Muscle of leg (tissue), 11 donors: Measurements from ENCODE around the gene DNAH10. TPM values are rescaled to one million over a fixed set of nuclear protein-coding genes. Genes with fewer than 3 reads are reported as not detected.

Experiments
- DNase-seq: peaks from one replicate; pipeline ENCODE4 v3.0.0; 2013
- H3K27ac ChIP-seq: one replicate; pipeline ENCODE4 v1.5.1; 2013; ENCODE audit warnings: mild to moderate bottlenecking, low read length, control low read depth
- H3K27me3 ChIP-seq: one replicate; pipeline ENCODE4 v1.6.1; 2013; ENCODE audit warnings: low read length; ENCODE audit not compliant: control insufficient read depth, insufficient read depth
- H3K36me3 ChIP-seq: one replicate; pipeline ENCODE4 v1.6.1; 2013; ENCODE audit warnings: low read length; ENCODE audit not compliant: control insufficient read depth, insufficient read depth
- H3K4me1 ChIP-seq: one replicate; pipeline ENCODE4 v1.6.1; 2013; ENCODE audit warnings: low read length; ENCODE audit not compliant: control insufficient read depth, insufficient read depth
- H3K4me3 ChIP-seq: one replicate; pipeline ENCODE4 v1.5.1; 2013; ENCODE audit warnings: low read length, control low read depth
- H3K9me3 ChIP-seq: replicated peaks from 2 replicates; pipeline ENCODE4 v1.6.1; 2013; ENCODE audit warnings: low read depth, low read length; ENCODE audit not compliant: control insufficient read depth
- WGBS: methylation state at CpG from one replicate; pipeline ENCODE4 v1.1.5; 2013; ENCODE audit warnings: missing lambda C conversion rate; ENCODE audit not compliant: insufficient coverage; 5-methylcytosine and 5-hydroxymethylcytosine counted together
- polyA plus RNA-seq, 8 donors: library from polyadenylated mRNA; unstranded; fragments of 120-200 nt; gene quantifications; one replicate each; pipeline versions ENCODE4 v1.2.1 to v1.2.3, GENCODE V29; 2013; ENCODE audit warnings: inconsistent platforms in 1 of 8, low replicate concordance in 1 of 8; ENCODE audit not compliant: insufficient read length in 8 of 8, insufficient read depth in 1 of 8
- total RNA-seq: library from RNA; stranded (reverse); fragments of 120-200 nt; gene quantifications from one replicate; pipeline ENCODE4 v1.2.4, GENCODE V29; 2013

The DNAH10 gene
- total and polyA plus RNA-seq, 9 donors: 1.2 to 8.6 (median 1.7) TPM

GRCh38 chr12:123958876-123959275, 196.8 kb downstream of the DNAH10 start:
- Histone ChIP-seq H3K27me3 (no peaks in the 10 kb centered on the region), H3K27ac (no peak overlapping the region), H3K4me3 (no peak overlapping the region), H3K9me3 (no peaks in the 10 kb centered on the region), H3K4me1 (no peaks in the 10 kb centered on the region), H3K36me3 (no peaks in the 10 kb centered on the region)
- 62% methylated on average over 2 of the region's 9 CpGs for WGBS
- DNase-seq: no peak

DNA sequence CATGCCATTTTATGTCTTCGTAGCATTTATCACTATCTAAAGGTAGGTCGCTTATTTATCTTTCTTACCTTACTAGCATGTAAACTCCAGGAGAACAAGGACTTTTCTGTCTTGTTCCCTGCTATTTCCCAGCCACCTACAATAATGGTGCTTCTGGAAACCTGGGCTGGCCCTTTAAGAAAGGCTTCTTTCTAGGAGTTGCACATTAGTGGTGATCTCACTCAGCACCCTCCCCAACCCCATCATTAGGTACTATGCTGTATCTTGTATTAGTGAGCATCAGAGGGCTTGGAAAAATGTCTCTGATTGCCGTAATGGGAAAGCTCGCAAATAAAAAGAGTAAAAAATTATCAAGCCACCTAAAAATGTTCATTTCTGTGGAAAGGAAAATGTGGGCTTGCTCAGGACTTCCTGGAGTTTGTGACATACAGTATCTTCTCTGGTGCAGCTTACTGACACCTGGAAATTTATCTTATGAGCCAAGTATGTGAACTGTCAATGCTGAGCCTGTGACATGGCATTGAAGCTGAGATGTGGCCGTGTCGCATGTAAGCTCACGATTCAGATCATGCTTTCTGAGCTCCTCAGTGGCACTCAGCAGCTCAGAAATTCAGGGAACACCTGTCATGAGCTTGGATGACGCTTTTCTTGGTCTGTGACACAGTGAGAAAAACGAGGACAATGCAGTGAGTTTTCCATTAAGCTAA, 198.1 kb downstream of the DNAH10 start:
- Histone ChIP-seq H3K36me3 (no peaks in the 10 kb centered on the region), H3K9me3 (no peaks in the 10 kb centered on the region), H3K4me1 (no peaks in the 10 kb centered on the region), H3K27ac (no peak overlapping the region), H3K4me3 (no peak overlapping the region), H3K27me3 (no peaks in the 10 kb centered on the region)
- WGBS: 83% methylated on average over 5 of the region's 9 CpGs
- no peak for DNase-seq

DNA sequence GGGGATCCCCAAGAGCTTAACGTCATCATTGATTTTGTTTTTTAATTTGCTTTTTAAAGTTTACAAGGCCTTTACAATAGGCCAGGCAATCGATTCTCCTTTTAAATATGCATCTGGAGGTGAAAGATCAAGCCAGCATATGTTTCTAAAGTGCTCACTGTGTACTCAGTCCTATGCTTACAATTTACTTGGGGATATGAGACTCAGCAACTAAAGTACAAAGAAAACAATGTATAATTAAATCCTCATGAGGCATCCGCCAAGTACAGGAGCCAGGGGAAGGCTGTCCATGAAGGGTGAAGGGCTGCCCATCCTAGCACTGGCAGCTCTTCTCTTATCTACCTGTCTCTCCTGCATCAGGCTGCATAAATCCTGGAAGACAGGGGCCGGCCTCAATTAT, 198.8 kb downstream of the DNAH10 start:
- peaks cover 6% of the 10 kb centered on the region for H3K36me3 ChIP-seq
- no peaks in the 10 kb centered on the region for H3K9me3 ChIP-seq
- H3K4me1 ChIP-seq: no peaks in the 10 kb centered on the region
- H3K27me3 ChIP-seq: no peaks in the 10 kb centered on the region
- no peak overlapping the region for H3K27ac ChIP-seq
- WGBS: no CpG with 5 or more reads among the region's 4 CpGs
- no peak overlapping the region for H3K4me3 ChIP-seq
- DNase-seq: no peak

GRCh38 chr12:123961585-123962345, 199.7 kb downstream of the DNAH10 start:
- no peaks in the 10 kb centered on the region for H3K9me3 ChIP-seq
- no peaks in the 10 kb centered on the region for H3K27me3 ChIP-seq
- peaks cover 6% of the 10 kb centered on the region for H3K36me3 ChIP-seq
- peak; percentile 66 for DNase-seq
- no peaks in the 10 kb centered on the region for H3K4me1 ChIP-seq
- H3K27ac ChIP-seq: no peak overlapping the region
- no peak overlapping the region for H3K4me3 ChIP-seq
- 76% methylated on average over 6 of the region's 12 CpGs for WGBS

DNA sequence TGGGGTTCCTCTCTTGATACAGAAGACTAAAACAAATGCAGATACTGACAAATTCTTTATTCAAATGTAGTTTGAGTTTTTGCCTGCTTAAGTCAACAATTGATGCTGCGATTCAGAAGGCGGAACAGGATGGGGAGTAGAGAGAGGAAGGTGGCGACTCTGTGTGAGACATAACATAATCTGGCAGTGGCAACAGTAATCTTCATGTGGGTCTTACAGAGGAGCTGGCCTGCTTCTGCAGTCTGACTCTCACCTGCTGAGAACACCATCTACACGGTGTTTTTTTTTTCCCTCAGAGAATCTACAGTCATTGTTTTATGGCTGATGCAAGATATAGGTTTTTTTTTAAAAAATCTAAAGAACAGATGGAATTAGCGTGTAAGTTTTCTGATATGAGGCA, 200.4 kb downstream of the DNAH10 start:
- no peaks in the 10 kb centered on the region for H3K4me1 ChIP-seq
- no peaks in the 10 kb centered on the region for H3K9me3 ChIP-seq
- H3K27me3 ChIP-seq: no peaks in the 10 kb centered on the region
- 100% methylated on average over 1 of the region's 5 CpGs for WGBS
- DNase-seq: no peak
- H3K27ac ChIP-seq: no peak overlapping the region
- peaks cover 6% of the 10 kb centered on the region for H3K36me3 ChIP-seq
- H3K4me3 ChIP-seq: no peak overlapping the region

- Histone ChIP-seq H3K9me3 (no peaks in the 10 kb centered on the region), H3K4me3 (no peak overlapping the region), H3K36me3 (peaks cover 6% of the 10 kb centered on the region), H3K4me1 (no peaks in the 10 kb centered on the region), H3K27me3 (no peaks in the 10 kb centered on the region), H3K27ac (no peak overlapping the region)
- no peak for DNase-seq
- WGBS: no CpG with 5 or more reads among the region's 4 CpGs
These were observed 201.7 kb downstream of the DNAH10 start for GRCh38 chr12:123963821-123964220.

DNA sequence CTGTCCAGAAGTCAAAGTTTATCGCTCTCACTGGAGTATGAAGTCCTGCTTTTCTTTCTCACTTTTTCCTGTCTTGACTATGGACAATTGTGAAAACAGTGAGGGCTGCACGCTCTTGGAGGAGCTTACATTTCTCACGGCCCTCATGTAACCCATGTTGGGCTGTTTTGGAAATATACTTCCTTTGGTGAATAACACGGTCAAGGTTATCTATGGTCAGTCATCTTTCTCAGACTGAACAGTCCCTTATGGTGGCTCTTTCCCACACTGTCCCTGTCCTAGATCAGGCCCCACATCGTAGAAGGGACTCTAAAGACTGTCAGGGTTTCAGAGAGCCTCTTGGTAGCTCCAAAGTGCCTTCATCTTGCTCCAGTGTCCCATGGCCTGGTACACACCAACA, 203.3 kb downstream of the DNAH10 start:
- no peaks in the 10 kb centered on the region for H3K9me3 ChIP-seq
- no peak overlapping the region for H3K4me3 ChIP-seq
- peaks cover 6% of the 10 kb centered on the region for H3K36me3 ChIP-seq
- H3K27ac ChIP-seq: no peak overlapping the region
- H3K27me3 ChIP-seq: no peaks in the 10 kb centered on the region
- no peaks in the 10 kb centered on the region for H3K4me1 ChIP-seq
- 60% methylated on average over 3 of the region's 5 CpGs for whole genome bisulfite sequencing
- no peak for DNase-seq

DNA sequence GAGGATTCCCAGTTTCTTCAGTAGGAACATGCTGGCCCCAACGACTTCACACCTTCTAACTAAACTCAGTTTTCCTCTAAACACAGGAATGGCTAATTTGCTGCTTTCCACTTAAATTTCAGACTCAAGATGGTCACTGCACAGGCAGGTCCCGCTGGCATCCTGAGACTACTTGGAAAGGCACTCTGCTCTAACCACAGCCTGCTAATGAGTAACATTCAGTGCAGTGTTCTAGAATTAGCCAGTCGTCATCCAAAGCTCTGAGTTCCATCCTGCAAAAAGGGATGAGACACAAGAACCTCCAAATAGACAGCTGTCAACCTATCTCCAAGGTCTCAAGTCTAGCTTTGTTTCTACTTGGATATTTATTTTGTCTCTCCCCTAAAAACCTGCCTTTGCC, 204.5 kb downstream of the DNAH10 start:
- 90% methylated on average over 3 of the region's 3 CpGs for WGBS
- Histone ChIP-seq H3K27ac (no peak overlapping the region), H3K4me1 (peaks cover 2% of the 10 kb centered on the region)

DNA sequence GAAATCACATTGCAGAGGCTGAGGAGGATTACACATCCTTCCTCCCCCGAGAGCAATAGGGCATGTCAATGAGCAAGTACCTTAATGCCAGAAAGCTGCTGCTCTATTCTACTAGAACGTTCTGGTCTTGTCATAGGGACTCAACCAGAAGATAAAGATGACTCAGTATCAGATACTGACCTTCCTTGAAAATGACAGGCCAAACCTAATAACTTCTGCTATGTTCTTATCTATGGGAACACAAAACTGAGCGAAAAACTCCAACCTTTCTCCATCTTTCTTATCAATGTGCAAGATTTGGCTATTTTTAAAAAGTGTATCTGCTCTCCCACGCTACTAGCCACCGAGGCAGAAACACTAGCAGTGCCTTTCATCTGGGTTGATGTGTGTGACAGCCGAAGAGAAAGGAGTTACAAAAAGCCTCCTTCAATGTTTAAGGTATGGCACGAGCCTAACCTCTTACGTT, 205.1 kb downstream of the DNAH10 start:
- H3K27me3 ChIP-seq: no peaks in the 10 kb centered on the region
- H3K27ac ChIP-seq: no peak overlapping the region
- peaks cover 4% of the 10 kb centered on the region for H3K4me1 ChIP-seq
- H3K4me3 ChIP-seq: no peak overlapping the region
- peaks cover 6% of the 10 kb centered on the region for H3K36me3 ChIP-seq
- DNase-seq: no peak
- 79% methylated on average over 2 of the region's 8 CpGs for WGBS
- no peaks in the 10 kb centered on the region for H3K9me3 ChIP-seq

More for the DNA sequence above, 204.5 kb downstream of the DNAH10 start:
- Histone ChIP-seq H3K27me3 (no peaks in the 10 kb centered on the region), H3K36me3 (peaks cover 6% of the 10 kb centered on the region), H3K9me3 (no peaks in the 10 kb centered on the region), H3K4me3 (no peak overlapping the region)
- DNase-seq: no peak

DNA sequence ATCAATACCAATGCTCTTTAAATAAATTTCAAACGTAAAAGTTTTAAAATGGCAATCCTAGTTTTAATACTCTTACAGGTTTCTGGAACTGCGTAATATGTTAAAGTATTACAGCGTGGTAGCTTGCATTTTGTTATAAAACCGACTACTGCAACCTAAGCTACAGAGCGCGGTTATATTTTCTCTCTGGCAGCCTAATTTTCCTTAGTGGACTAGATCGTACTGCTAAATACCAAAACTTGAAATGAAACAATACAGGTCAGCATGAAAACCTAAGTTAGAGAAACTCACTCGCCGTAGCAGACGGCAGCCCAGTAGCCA, 209.3 kb downstream of the DNAH10 start:
- no peaks in the 10 kb centered on the region for H3K9me3 ChIP-seq
- peak overlapping the region; percentile 65 for H3K4me3 ChIP-seq
- peak overlapping the region; percentile 79 for H3K27ac ChIP-seq
- peaks cover 9% of the 10 kb centered on the region for H3K4me1 ChIP-seq
- 0% methylated on average over 3 of the region's 10 CpGs for WGBS
- no peak for DNase-seq
- H3K36me3 ChIP-seq: peaks cover 8% of the 10 kb centered on the region
- no peaks in the 10 kb centered on the region for H3K27me3 ChIP-seq
